Measurements from ENCODE around the gene SGK2.

Gene SGK2

DNA sequence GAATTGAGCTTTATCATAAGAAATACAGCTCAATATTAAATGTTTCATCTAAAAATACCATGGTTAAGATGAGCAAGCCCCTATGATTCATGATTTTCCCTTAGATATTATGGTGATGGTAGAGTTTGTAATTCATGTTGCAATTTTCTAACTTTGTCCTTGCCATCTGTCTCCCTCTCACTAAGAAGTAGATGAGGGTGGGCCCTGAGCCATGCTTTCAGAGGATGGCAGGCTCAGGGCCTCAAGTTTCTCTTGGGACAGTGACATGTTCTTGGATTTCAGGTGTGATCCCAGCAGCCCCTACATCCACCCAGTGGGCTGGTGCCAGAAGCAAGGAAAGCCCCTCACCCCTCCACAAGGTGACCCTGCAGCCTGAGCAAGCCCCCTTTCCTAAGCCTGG lies 25.8 kb upstream of the SGK2 start:
- no peaks in the 10 kb centered on the region; the same call in 1 of the 2 replicates for H3K36me3 ChIP-seq (ENCODE audit: insufficient read depth, low read length)
- H3K4me2 ChIP-seq (ENCODE audit: insufficient read depth, low read length) = no peak overlapping the region
- no peak for ATAC-seq (ENCODE audit: insufficient read depth, low read depth)
- H3K9ac ChIP-seq (ENCODE audit: low read depth, low read length) = no peak overlapping the region
- no peaks in the 10 kb centered on the region for H3K4me1 ChIP-seq (ENCODE audit: insufficient read depth, low read length)
- DNase-seq = no peak
- no peak overlapping the region for H3K27ac ChIP-seq (ENCODE audit: low read length)
- TF ChIP-seq EZH2 (IDR thresholded peaks at IDR 0.05; ENCODE audit: borderline replicate concordance, low read depth, low read length, severe bottlenecking) = no peak
- TF ChIP-seq, protein P1, sequence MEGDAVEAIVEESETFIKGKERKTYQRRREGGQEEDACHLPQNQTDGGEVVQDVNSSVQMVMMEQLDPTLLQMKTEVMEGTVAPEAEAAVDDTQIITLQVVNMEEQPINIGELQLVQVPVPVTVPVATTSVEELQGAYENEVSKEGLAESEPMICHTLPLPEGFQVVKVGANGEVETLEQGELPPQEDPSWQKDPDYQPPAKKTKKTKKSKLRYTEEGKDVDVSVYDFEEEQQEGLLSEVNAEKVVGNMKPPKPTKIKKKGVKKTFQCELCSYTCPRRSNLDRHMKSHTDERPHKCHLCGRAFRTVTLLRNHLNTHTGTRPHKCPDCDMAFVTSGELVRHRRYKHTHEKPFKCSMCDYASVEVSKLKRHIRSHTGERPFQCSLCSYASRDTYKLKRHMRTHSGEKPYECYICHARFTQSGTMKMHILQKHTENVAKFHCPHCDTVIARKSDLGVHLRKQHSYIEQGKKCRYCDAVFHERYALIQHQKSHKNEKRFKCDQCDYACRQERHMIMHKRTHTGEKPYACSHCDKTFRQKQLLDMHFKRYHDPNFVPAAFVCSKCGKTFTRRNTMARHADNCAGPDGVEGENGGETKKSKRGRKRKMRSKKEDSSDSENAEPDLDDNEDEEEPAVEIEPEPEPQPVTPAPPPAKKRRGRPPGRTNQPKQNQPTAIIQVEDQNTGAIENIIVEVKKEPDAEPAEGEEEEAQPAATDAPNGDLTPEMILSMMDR (IDR thresholded peaks at IDR 0.05; ENCODE audit: borderline replicate concordance, extremely low read depth, low read length, poor library complexity, severe bottlenecking) = no peak
- no peaks in the 10 kb centered on the region for H3K79me2 ChIP-seq (ENCODE audit: insufficient read depth, low read length)
- no peaks in the 10 kb centered on the region for H3K9me3 ChIP-seq (ENCODE audit: insufficient read depth, low read length, severe bottlenecking)
- H3K4me3 ChIP-seq (ENCODE audit: low read depth in 1 of 2, low read length in 2 of 2) = no peak overlapping the region
- peaks cover 2% of the 10 kb centered on the region; the same call in 1 of the 2 replicates for H4K20me1 ChIP-seq (ENCODE audit: insufficient read depth, low read length)
- H3K27me3 ChIP-seq (ENCODE audit: insufficient read depth, low read length, poor library complexity) = peaks cover 11% of the 10 kb centered on the region
- no peak overlapping the region for H2AFZ ChIP-seq (ENCODE audit: low read depth, low read length)

DNA sequence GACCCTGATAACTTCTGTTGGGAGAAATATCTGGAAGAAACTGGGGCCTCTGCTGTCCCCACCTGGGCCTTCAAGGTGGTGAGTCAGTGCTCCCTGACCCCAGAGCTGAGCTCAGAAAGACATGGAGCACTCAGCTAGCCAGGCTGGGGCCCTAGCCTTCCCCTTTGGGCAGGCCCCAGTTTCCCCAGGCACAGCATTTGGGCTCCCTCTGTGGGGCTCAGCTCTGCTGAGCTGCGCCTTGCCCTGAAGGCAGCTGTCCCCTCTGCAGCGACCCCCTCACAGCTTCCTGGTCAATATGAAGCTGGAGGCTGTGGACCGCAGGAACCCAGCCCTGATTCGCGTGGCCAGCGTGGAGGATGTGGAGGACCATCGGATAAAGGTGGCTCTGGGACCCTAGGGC lies 24.8 kb upstream of the SGK2 start:
- Histone ChIP-seq H2AFZ (ENCODE audit: low read depth, low read length) (no peak overlapping the region), H3K4me2 (ENCODE audit: insufficient read depth, low read length) (no peak overlapping the region), H3K9ac (ENCODE audit: low read depth, low read length) (no peak overlapping the region), H3K9me3 (ENCODE audit: insufficient read depth, low read length, severe bottlenecking) (no peaks in the 10 kb centered on the region), H4K20me1 (ENCODE audit: insufficient read depth, low read length) (peaks cover 7% of the 10 kb centered on the region; the same call in 1 of the 2 replicates), H3K27ac (ENCODE audit: low read length) (no peak overlapping the region), H3K79me2 (ENCODE audit: insufficient read depth, low read length) (no peaks in the 10 kb centered on the region), H3K4me3 (ENCODE audit: low read depth in 1 of 2, low read length in 2 of 2) (no peak overlapping the region), H3K4me1 (ENCODE audit: insufficient read depth, low read length) (no peaks in the 10 kb centered on the region), H3K27me3 (ENCODE audit: insufficient read depth, low read length, poor library complexity) (peaks cover 11% of the 10 kb centered on the region), H3K36me3 (ENCODE audit: insufficient read depth, low read length) (no peaks in the 10 kb centered on the region; the same call in 1 of the 2 replicates)
- no peak for TF ChIP-seq EZH2 (IDR thresholded peaks at IDR 0.05; ENCODE audit: borderline replicate concordance, low read depth, low read length, severe bottlenecking)
- TF ChIP-seq, protein P1 (IDR thresholded peaks at IDR 0.05; ENCODE audit: borderline replicate concordance, extremely low read depth, low read length, poor library complexity, severe bottlenecking) = no peak
- DNase-seq (no peak), ATAC-seq (ENCODE audit: insufficient read depth, low read depth) (no peak)

DNA sequence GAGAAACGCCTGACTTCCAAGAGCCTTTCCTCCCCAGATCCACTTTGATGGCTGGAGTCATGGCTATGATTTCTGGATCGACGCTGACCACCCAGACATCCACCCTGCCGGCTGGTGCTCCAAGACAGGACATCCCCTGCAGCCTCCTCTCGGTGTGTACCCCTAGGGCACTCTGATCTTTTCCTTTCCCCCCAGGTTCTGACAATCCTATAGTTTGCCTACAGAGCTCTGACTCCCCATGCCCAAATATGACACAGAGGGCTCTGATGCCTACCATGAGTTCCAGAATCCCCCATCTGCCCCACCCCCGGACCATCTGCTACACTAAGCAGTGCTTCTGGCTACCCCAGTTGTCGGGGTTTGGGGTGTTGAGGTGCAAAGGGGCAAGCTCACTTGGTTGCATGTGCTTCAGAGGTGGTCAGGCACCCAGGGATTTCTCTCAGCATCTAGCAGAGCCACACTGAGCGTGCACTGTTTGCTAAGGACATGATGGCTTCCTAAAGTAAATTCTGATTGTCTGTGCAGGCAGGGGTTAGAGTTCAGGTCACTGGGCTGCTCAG lies 24.0 kb upstream of the SGK2 start:
- Histone ChIP-seq H3K4me1 (ENCODE audit: insufficient read depth, low read length) (no peaks in the 10 kb centered on the region), H3K4me3 (ENCODE audit: low read depth in 1 of 2, low read length in 2 of 2) (no peak overlapping the region), H3K27me3 (ENCODE audit: insufficient read depth, low read length, poor library complexity) (peaks cover 6% of the 10 kb centered on the region), H3K9ac (ENCODE audit: low read depth, low read length) (no peak overlapping the region), H4K20me1 (ENCODE audit: insufficient read depth, low read length) (peaks cover 13% of the 10 kb centered on the region), H3K4me2 (ENCODE audit: insufficient read depth, low read length) (no peak overlapping the region), H2AFZ (ENCODE audit: low read depth, low read length) (no peak overlapping the region), H3K27ac (ENCODE audit: low read length) (no peak overlapping the region), H3K9me3 (ENCODE audit: insufficient read depth, low read length, severe bottlenecking) (no peaks in the 10 kb centered on the region), H3K79me2 (ENCODE audit: insufficient read depth, low read length) (no peaks in the 10 kb centered on the region), H3K36me3 (ENCODE audit: insufficient read depth, low read length) (no peaks in the 10 kb centered on the region; the same call in 1 of the 2 replicates)
- ATAC-seq (ENCODE audit: insufficient read depth, low read depth) (no peak), DNase-seq (no peak)
- TF ChIP-seq EZH2 (IDR thresholded peaks at IDR 0.05; ENCODE audit: borderline replicate concordance, low read depth, low read length, severe bottlenecking) = no peak
- TF ChIP-seq, protein P1 (IDR thresholded peaks at IDR 0.05; ENCODE audit: borderline replicate concordance, extremely low read depth, low read length, poor library complexity, severe bottlenecking) = no peak
